Gastrocnemius medialis (tissue), 4 donors: ENCODE data around the gene CDH3. TPM values are rescaled to one million over a fixed set of nuclear protein-coding genes. Genes with fewer than 3 reads are reported as not detected.

Experiments used
- ATAC-seq, 2 donors: fragments of 150-250 bp; one replicate each; pipeline ENCODE4 v1.9.1; 2016
- DNase-seq, 2 donors: peaks; one replicate each; pipeline ENCODE4 v3.0.0-alpha.2; 2019
- H3K27ac ChIP-seq, 4 donors: fragments of 200-600 bp; sonication (generic); 1 replicate in 1 of 4; 2 replicates in 3 of 4; pipeline ENCODE4 v1.5.1; 2016 to 2018; ENCODE audit warnings: mild to moderate bottlenecking in 2 of 4, moderate library complexity in 1 of 4
- H3K27me3 ChIP-seq, 3 donors: fragments of 200-600 bp; sonication (generic) in 2 of 3; 1 replicate in 1 of 3; 2 replicates in 2 of 3; pipeline versions ENCODE4 v1.5.1 to v1.6.0; 2016 to 2019; ENCODE audit warnings: mild to moderate bottlenecking in 1 of 3, moderate library complexity in 1 of 3
- H3K36me3 ChIP-seq, 2 donors: fragments of 200-600 bp; sonication (generic) in 1 of 2; one replicate each; pipeline ENCODE4 v1.5.1; 2017 to 2018
- H3K4me1 ChIP-seq, 2 donors: fragments of 200-600 bp; sonication (generic) in 1 of 2; one replicate each; pipeline ENCODE4 v1.5.1; 2016 to 2017; ENCODE audit warnings: mild to moderate bottlenecking in 2 of 2
- H3K4me3 ChIP-seq, 4 donors: fragments of 200-600 bp; sonication (generic) in 3 of 4; 1 replicate in 1 of 4; 2 replicates in 3 of 4; pipeline ENCODE4 v1.5.1; 2016 to 2019; ENCODE audit warnings: mild to moderate bottlenecking in 2 of 4
- H3K9me3 ChIP-seq, 3 donors: fragments of 200-600 bp; sonication (generic) in 2 of 3; 1 replicate in 1 of 3; 2 replicates in 2 of 3; pipeline ENCODE4 v1.5.1; 2016 to 2019
- POLR2A ChIP-seq, 2 donors: fragments of 450-650 bp; IDR thresholded peaks; one replicate each; pipeline ENCODE4 v1.6.1; 2017; ENCODE audit warnings: antibody characterized with exemption in 2 of 2, mild to moderate bottlenecking in 2 of 2, moderate library complexity in 2 of 2
- in situ Hi-C, 4 donors: fragments of 200-750 bp; cut with MboI; loops; one replicate each; pipeline versions ENCODE4 v1.15.0 to v1.8.0; 2017; ENCODE audit warnings: low sequenced_read_pairs in 4 of 4
- intact Hi-C: fragments of 100-400 bp; cut with DNase I; formaldehyde crosslinking; loops from one replicate; pipeline ENCODE4 v1.15.1; 2023; ENCODE audit warnings: low total_unique reads
- total RNA-seq, 4 donors: library from RNA; depleted of rRNA; stranded (reverse); fragments of >200 nt; gene quantifications; one replicate each; pipeline versions ENCODE4 v1.1.0 to v1.2.3, GENCODE V29; 2016
- TF ChIP-seq, protein P1 (sequence below), 5 experiments: fragments of 450-650 bp in 3 of 5; fragments of 200-600 bp in 2 of 5; sonication (generic) in 2 of 5; IDR thresholded peaks in 4 of 5; conservative IDR thresholded peaks in 1 of 5; 1 replicate in 4 of 5; 2 replicates in 1 of 5; pipeline ENCODE4 v1.5.1; 2016 to 2019; ENCODE audit warnings: antibody characterized with exemption in 5 of 5, mild to moderate bottlenecking in 3 of 5, moderate library complexity in 3 of 5

The CDH3 gene
- total RNA-seq, 4 donors from 2014 or later: not detected

- no peak overlapping the region for H3K4me3 ChIP-seq
- intact Hi-C loops: no loop called here
- ATAC-seq (no peak), DNase-seq (no peak)
- TF ChIP-seq POLR2A (IDR thresholded peaks at IDR 0.05): no peak
- TF ChIP-seq, protein P1, sequence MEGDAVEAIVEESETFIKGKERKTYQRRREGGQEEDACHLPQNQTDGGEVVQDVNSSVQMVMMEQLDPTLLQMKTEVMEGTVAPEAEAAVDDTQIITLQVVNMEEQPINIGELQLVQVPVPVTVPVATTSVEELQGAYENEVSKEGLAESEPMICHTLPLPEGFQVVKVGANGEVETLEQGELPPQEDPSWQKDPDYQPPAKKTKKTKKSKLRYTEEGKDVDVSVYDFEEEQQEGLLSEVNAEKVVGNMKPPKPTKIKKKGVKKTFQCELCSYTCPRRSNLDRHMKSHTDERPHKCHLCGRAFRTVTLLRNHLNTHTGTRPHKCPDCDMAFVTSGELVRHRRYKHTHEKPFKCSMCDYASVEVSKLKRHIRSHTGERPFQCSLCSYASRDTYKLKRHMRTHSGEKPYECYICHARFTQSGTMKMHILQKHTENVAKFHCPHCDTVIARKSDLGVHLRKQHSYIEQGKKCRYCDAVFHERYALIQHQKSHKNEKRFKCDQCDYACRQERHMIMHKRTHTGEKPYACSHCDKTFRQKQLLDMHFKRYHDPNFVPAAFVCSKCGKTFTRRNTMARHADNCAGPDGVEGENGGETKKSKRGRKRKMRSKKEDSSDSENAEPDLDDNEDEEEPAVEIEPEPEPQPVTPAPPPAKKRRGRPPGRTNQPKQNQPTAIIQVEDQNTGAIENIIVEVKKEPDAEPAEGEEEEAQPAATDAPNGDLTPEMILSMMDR (IDR thresholded peaks at IDR 0.05 in 4 of 5, conservative IDR thresholded peaks at IDR 0.05 in 1 of 5): no peak
- in situ Hi-C loops: no loop called here
- no peaks in the 10 kb centered on the region for H3K9me3 ChIP-seq
- H3K4me1 ChIP-seq: no peaks in the 10 kb centered on the region
- H3K27me3 ChIP-seq: peaks cover 25 to 29% (median 26%) of the 10 kb centered on the region in 3 donors
- H3K27ac ChIP-seq: no peak overlapping the region
- H3K36me3 ChIP-seq: no peaks in the 10 kb centered on the region
These were observed 95.7 kb downstream of the CDH3 start for GRCh38 chr16:68740628-68741346.

GRCh38 chr16:68743664-68744063, 98.6 kb downstream of the CDH3 start:
- Histone ChIP-seq H3K4me1 (no peaks in the 10 kb centered on the region), H3K4me3 (no peak overlapping the region), H3K36me3 (no peaks in the 10 kb centered on the region), H3K27me3 (peaks cover 0 to under 1% (median 0%) of the 10 kb centered on the region in 3 donors), H3K27ac (no peak overlapping the region), H3K9me3 (no peaks in the 10 kb centered on the region)
- TF ChIP-seq, protein P1 (IDR thresholded peaks at IDR 0.05 in 4 of 5, conservative IDR thresholded peaks at IDR 0.05 in 1 of 5): no peak
- TF ChIP-seq POLR2A (IDR thresholded peaks at IDR 0.05): no peak
- DNase-seq (no peak), ATAC-seq (no peak)
- in situ Hi-C loops: no loop called here
- intact Hi-C loops: no loop called here

- H3K9me3 ChIP-seq: no peaks in the 10 kb centered on the region
- no peak for DNase-seq
- in situ Hi-C loops (no loop called here), intact Hi-C loops (no loop called here)
- no peaks in the 10 kb centered on the region for H3K36me3 ChIP-seq
- no peaks in the 10 kb centered on the region for H3K4me1 ChIP-seq
- H3K4me3 ChIP-seq: no peak overlapping the region
- no peaks in the 10 kb centered on the region for H3K27me3 ChIP-seq
- no peak for TF ChIP-seq POLR2A (IDR thresholded peaks at IDR 0.05)
- TF ChIP-seq, protein P1 (IDR thresholded peaks at IDR 0.05 in 4 of 5, conservative IDR thresholded peaks at IDR 0.05 in 1 of 5): no peak
- no peak for ATAC-seq
- no peak overlapping the region for H3K27ac ChIP-seq
These were observed 99.7 kb downstream of the CDH3 start for GRCh38 chr16:68744744-68745280.

DNA sequence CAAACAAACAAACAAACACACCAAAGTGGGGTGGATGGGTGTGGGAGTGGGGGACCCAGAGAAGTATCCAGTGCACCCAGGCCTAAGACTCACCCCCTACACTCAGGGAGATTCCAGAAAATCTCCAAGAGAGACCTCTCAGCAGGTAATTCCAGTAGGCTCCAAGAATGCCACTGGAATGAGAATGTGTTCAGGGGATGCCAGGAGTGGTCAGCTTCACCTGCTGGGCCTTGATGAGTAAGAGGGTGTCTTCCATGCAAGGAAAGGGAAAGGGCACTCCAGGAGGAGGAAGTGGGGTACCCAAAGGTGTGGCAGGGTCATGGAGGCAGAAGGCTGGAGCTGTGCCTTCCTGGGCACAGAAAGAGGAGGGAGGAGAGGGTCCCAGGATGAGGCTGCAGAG, 101.8 kb downstream of the CDH3 start:
- TF ChIP-seq, protein P1 (IDR thresholded peaks at IDR 0.05 in 4 of 5, conservative IDR thresholded peaks at IDR 0.05 in 1 of 5): no peak
- no peak for TF ChIP-seq POLR2A (IDR thresholded peaks at IDR 0.05)
- no peak for DNase-seq
- in situ Hi-C loops: no loop called here
- H3K27me3 ChIP-seq: no peaks in the 10 kb centered on the region
- no peaks in the 10 kb centered on the region for H3K36me3 ChIP-seq
- ATAC-seq: no peak
- H3K9me3 ChIP-seq: no peaks in the 10 kb centered on the region
- no peak overlapping the region for H3K4me3 ChIP-seq
- no peaks in the 10 kb centered on the region for H3K4me1 ChIP-seq
- no peak overlapping the region for H3K27ac ChIP-seq
- intact Hi-C loops: no loop called here
